GM18870 (cell line): Measurements from ENCODE around the gene UBTF.
"Not testable (repeated sequence)": the region's sequence is repeated elsewhere in the genome, so short reads cannot be mapped to it uniquely, and the experiment has no call there.

Experiments
- ATAC-seq: cut with Tn5 transposase; IDR thresholded peaks from one replicate; pipeline ENCODE4 v1.9.1; 2021; ENCODE audit warnings: moderate library complexity; ENCODE audit not compliant: unreplicated experiment

Gene UBTF

DNA sequence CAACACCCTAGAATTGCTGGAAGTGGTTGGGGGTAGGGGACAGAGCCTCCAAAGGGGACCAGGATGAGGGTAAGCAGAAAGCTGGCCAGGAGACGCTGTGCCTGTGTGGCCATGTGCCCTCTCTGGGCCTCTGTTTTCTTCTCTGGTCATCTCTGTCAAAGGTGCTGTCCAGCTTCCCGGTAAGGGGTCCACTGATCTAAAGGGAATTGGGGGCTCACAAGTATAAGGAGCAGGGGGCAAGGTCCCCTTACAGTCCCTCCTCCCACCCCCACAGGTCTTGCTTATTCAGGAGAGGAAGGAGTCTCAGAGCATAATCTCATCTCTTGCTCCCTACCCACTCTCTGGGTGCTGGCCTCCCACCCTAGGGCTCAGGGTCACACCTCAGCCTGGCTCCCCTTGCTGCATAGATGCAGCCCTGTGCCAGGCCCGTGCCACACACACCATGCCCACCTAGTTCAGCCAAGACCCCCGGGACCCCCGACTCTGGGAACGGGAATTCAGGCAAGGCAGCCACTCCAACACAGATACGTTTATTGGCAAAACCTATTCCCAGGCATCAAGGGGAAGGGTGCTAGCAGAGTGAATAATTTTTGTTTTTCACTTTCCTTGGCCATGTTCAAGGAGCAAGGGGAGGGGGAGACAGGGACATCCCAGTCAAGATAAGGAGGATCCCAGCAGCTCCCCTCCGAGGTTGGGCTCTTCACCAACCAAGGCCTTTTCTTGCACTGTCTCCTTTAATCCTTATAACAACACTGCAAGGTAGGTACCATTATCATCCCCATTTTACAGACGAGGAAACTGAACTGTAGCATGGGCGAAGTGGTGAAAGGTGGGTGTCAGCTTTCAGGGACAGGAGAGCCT lies 28.6 kb upstream of the UBTF start:
- no peak for ATAC-seq

- ATAC-seq, result no peak
Observed at GRCh38 chr17:44247440-44247841, 28.0 kb upstream of the UBTF start.

GRCh38 chr17:44241106-44241624 lies 21.7 kb upstream of the UBTF start:
- no peak for ATAC-seq

GRCh38 chr17:44237886-44238285 lies 18.4 kb upstream of the UBTF start:
- ATAC-seq, result not testable (repeated sequence)

DNA sequence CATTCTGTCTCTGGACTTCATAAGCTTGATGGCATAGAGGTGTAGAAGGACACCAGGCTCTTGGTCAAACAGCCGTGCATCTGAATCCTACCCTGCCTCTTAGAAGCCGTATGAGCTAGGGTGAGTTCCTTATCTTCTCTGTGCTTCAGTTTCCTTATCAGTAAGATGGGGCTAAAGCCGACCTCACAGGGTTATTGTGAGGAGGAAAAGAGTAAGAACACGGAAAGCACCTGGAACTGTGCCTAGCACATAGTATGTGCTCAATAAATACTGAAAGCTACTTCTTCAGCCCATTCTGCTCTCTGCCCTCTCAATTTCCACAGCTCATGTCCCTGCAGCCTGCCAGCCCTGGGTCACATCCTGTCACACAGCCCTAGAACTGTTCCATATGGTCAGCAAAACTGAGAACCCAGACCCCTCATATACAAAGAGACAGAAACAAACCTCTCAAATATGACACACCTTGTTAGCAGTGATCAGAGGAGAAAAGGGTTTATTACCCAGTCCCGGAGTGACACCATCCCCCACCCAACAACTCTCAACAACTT lies 17.0 kb upstream of the UBTF start:
- no peak for ATAC-seq

DNA sequence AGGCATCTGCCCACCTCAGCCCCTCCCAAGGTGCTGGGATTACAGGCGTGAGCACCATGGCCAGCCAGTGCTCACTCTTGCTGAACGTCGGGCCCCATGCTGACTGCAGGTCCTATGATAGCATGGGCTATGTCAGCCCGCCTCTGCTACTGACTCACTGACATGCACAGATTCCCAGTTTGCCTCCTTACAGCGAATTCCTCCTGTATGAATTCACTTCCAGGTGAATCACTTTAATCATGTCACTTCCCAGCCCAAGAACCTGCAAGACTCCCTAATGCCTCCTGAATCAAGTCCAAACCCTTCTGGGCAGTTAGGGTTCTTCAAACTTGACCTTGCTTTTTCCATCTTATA lies 16.1 kb upstream of the UBTF start:
- ATAC-seq, result no peak

GRCh38 chr17:44233582-44233981 lies 14.1 kb upstream of the UBTF start:
- no peak for ATAC-seq

GRCh38 chr17:44232061-44232460 lies 12.6 kb upstream of the UBTF start:
- no peak for ATAC-seq

GRCh38 chr17:44230140-44230539 lies 10.7 kb upstream of the UBTF start:
- no peak for ATAC-seq

GRCh38 chr17:44229090-44229489 lies 9.6 kb upstream of the UBTF start:
- ATAC-seq, result no peak

GRCh38 chr17:44223541-44224071 lies 4.1 kb upstream of the UBTF start:
- no peak for ATAC-seq

- no peak for ATAC-seq
Observed at GRCh38 chr17:44222112-44222869, 2.8 kb upstream of the UBTF start.

DNA sequence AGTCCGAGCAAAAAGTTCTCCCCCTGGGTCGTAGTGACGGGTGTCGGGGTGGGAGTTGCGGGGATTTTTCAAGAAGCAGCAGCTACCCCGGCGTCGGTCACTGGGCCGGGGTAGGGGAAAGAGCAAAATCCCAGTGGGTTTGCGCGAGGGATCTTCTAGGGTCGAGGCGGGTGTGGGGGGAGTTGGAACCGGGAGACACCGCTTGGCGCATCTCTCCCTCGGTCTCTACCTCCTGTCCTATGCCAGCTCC lies 2.3 kb upstream of the UBTF start:
- ATAC-seq, result no peak

DNA sequence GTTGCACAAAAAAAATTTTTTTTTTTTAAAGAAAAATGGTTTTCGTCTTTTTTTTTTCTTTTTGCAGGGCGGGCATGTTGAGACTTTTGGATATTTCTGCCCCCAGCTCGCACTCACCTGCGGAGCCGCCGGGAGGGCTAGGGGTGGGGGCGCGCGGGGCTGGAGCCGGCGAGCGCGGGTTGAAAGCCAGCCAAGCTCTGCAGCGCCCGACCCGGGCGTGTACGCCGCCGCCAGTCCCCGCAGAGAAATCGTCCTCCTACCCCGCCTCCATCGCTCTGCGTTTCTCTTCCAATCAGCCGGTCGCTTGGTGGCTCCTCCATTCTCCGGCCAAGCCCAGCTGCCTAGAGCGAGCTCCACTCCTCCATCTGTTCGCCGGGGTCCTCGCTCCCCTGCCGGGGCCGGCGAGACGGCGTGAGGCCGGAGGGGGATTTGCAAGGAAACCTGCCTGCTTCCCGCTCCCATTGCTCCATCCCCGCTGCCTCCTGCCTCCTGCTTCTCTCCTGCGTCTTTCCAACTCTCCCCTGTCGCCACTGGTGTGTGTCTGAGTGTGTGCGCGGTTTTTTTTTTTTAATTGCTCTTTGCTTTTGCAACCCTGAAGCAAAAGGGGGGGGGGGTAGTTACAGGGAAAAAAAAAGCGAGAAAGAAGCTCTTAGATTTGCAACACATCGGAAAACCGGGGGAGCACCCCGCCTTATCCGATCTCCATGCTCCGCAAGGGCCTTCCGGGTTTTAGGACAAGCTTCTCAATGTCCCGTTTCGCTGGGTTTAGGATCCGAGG lies 1.8 kb upstream of the UBTF start:
- ATAC-seq, result no peak

GRCh38 chr17:44220213-44221083 lies 973 bp upstream of the UBTF start:
- no peak for ATAC-seq

GRCh38 chr17:44219108-44219615 lies 313 bp downstream of the UBTF start:
- no peak for ATAC-seq

DNA sequence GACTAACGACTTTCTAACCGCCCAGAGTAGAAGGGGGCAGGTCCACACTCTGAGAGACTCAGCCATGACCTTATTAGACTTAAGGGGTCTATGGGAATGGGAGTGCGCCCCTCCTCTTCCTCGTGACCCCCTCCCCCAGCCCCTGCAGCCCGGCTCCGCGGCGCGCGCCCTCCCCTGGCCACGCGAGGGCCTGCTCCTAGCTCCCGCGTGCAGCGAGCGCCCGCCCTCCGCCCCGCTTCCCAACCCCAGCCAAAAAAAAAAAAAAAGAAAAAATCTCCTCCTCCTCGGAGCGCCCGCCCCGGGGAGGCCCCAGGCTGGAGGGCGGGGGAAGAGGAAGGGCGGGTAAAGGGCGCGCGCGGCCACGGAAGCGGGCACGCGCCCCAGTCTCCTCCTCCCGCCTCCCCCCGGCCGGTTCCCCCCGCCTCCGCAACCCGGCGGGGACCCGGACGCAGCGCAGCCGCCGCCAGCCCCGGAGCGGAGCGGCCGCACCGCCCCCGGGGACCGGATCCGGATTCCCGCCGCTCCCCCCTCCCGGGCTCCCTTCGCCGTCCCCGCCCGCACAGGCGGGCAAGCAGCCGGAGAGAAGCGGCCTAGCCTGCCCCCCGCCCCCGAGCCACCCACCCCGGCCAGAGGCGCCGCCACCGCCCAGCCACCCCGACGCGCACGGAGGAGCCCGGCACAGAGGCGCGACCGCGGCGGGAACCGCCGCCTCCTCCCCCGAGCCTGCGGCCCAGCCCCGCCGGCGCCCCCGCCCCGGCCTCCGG lies 949 bp downstream of the UBTF start:
- ATAC-seq, result no peak

GRCh38 chr17:44217738-44218343 lies 1.6 kb downstream of the UBTF start:
- no peak for ATAC-seq

DNA sequence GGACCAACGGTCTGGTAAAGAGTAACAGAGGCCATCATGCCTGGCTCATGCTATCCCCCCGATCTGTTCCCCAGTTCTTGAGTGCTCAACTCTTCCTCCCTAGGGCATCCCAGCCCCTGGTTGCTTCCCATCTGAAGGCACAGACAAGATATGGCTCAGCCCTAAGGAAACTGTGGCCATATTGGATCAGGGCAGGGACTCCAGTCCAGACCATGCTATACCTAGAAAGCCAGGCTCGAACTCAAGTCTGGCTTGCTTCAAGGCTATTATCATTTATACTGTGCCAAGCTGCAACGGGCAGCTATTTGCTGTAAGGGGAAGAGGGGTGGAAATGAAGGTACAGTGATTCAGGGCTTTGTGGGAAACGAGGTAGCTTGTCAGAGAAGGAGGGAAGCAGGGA lies 2.8 kb downstream of the UBTF start:
- no peak for ATAC-seq
